ENCODE results near the gene PPP1R14C.

Gene PPP1R14C

DNA sequence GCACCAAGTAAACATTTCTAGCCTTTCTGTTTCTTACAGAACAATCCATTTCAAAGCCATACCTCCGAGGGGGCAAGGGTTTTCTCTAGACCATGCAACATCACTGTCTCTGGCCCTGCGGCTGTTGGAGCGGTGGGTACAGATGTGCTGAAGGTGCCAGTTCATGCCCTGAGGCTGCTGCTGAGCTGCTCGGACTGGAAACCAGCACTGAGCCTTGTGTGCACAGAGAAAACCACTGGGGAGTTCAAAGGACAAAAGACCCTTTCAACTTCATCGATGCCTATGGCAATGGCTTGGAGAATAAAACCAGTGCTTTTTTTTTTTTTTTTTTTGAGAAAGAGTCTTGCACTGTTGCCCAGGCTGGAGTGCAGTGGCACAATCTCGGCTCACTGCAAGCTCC, 132.6 kb downstream of the PPP1R14C start:
- DNase-seq, result no peak

GRCh38 chr6:150276168-150276936, 133.5 kb downstream of the PPP1R14C start:
- DNase-seq, result no peak

GRCh38 chr6:150276937-150277742, 134.3 kb downstream of the PPP1R14C start:
- no peak for DNase-seq

GRCh38 chr6:150279533-150279932, 136.7 kb downstream of the PPP1R14C start:
- DNase-seq, result no peak

- DNase-seq, result no peak
These were observed 137.9 kb downstream of the PPP1R14C start for GRCh38 chr6:150280703-150281102.

GRCh38 chr6:150281767-150282166, 138.9 kb downstream of the PPP1R14C start:
- no peak for DNase-seq

DNA sequence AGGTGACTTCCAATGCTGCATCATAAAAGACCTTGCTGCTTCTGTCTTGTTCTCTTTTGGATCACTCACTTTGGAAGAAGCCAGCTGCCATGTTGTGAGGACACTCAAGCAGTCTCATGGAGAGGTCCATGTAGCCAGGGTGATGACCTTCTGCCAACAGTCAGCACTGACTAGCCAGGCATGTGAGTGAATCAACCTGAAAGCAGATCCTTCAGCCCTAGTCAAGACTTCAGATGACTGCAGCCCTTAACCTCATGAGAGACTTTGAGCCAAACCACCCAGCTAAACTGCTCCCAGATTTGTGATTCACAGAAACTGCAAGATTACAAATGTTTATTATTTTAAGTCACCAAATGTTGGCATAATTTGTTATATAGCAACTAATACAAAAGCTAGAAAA, 140.0 kb downstream of the PPP1R14C start:
- DNase-seq, result no peak

GRCh38 chr6:150286460-150286859, 143.6 kb downstream of the PPP1R14C start:
- DNase-seq, result no peak

DNA sequence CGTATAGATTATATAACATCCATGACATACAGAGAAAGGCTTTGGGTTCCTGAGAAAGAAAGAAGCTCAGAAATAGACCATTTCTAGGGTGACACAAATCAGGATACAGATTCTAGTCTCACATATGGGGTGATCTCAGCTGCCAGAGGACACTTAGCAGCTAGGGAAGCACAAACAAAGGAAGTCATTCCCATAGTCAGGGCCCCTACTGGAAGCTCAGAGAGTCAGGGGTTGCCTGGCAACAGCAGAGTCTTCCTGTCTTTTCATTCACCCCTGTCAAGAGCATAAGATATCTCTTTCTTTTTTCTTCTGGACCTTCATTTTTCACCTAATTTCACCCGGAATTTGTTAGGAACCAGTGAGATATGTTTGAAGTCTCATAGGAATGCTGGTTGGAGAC, 144.1 kb downstream of the PPP1R14C start:
- DNase-seq, result no peak

DNA sequence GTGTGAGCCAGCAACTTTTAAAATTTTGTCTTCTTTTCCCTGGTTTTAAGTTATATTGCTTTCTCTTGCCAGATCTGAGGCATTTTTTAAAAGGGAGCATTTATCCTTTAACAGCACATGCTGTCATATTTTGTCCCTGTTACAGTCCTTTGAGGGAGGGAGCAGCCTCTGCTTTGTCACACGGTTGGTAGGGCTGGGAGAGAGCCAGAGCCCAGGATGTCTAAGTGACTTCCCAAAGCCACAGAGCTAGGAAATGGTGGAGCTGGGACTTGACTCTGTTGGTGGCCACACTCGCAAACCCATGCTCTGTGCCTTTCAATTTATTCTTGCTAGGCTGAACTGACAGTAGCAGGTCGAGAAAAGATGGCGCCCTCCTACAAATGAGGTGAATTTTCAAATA, 145.6 kb downstream of the PPP1R14C start:
- DNase-seq, result no peak

- DNase-seq, result no peak
These were observed 146.7 kb downstream of the PPP1R14C start for GRCh38 chr6:150289454-150290071.

- no peak for DNase-seq
These were observed 147.6 kb downstream of the PPP1R14C start for GRCh38 chr6:150290429-150290828.

DNA sequence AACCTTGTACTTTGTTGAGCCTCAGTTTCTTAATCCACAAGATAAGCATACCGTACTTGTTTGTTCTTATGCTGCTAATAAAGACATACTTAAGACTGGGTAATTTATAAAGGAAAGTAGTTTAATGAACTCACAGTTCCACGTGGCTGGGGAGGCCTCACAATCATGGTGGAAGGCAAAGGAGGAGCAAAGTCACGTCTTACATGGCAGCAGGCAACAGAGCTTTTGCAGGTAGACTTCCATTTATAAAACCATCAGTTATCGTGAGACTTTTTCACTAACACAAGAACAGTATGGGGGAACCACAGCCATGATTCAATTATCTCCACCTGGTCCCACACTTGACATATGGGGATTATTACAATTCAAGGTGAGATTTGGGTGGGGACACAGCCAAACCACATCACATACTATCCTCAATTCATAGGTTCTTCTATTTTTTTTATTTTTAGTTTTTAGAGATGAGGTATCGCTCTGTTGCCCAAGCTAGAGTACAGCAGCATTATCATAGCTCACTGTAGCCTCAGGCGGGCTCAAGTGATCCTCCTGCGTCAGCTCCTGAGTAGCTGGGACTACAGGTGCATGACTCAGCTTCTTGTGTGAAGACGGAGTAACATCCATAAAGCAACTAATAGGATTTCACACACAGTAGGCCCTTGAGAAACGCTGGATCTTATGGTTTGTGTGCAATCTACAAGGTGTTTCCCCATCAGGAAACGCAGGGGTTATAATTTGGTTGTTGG, 149.3 kb downstream of the PPP1R14C start:
- DNase-seq, result no peak

GRCh38 chr6:150293019-150293418, 150.2 kb downstream of the PPP1R14C start:
- no peak for DNase-seq

GRCh38 chr6:150293423-150294173, 150.8 kb downstream of the PPP1R14C start:
- no peak for DNase-seq

GRCh38 chr6:150296890-150297289, 154.0 kb downstream of the PPP1R14C start:
- no peak for DNase-seq

DNA sequence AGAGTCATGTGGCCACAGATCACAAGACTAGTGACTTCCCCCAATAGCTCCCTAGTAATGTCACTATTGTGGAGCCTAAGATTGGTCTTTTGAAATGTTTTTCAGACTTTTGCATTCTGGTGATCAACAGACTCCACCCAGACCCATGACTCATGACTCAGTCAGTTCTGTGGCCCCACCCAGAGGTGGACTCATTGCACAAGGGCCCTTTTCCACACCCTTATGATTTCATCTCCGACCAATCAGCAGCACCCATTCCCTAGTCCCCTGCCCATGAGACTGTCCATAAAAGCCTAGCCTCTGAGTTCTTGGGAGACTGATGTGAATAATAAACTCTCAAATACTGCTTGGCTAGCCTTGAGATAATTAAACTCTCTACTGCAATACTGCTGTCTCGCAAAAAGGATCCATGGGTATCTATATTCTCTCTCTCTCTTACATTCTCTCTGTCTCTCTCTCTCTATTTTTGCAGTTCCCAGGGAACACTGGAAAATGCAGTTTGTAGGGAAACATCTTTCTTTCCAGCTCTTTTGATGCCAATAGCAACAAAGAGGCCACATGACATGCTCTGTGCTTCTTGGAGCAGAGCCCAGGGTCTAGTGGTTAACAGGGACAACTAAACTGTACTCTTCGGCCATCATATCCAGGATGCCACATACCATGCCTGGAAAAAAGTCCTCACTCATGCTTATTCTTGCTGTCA, 154.6 kb downstream of the PPP1R14C start:
- DNase-seq, result no peak

GRCh38 chr6:150298030-150298380, 155.2 kb downstream of the PPP1R14C start:
- DNase-seq, result no peak

- DNase-seq, result no peak
These were observed 155.8 kb downstream of the PPP1R14C start for GRCh38 chr6:150298676-150299075.
